ENCODE results near the gene FUT7.

The FUT7 gene

DNA sequence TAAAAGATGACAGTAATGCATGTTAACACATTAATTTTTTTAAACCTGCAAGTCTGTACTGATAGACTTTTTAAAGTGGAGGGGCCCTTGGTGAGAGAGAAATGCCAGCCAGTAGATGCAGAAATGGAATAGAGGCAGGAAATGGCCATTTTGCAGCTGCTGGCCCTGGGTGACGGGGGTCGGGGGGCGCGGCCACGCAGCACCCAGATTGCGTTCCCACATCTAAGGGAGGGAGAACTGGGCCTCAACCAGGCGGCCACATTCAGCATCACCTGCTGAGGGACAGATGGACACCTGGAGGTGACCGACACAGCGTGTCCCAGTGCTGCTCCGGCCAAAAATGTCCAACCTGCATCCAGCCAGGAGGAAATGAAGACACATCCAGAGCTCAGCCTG is 29.2 kb downstream of the FUT7 start:
- no peak for DNase-seq (ENCODE audit: low read depth in 2 of 2)

DNA sequence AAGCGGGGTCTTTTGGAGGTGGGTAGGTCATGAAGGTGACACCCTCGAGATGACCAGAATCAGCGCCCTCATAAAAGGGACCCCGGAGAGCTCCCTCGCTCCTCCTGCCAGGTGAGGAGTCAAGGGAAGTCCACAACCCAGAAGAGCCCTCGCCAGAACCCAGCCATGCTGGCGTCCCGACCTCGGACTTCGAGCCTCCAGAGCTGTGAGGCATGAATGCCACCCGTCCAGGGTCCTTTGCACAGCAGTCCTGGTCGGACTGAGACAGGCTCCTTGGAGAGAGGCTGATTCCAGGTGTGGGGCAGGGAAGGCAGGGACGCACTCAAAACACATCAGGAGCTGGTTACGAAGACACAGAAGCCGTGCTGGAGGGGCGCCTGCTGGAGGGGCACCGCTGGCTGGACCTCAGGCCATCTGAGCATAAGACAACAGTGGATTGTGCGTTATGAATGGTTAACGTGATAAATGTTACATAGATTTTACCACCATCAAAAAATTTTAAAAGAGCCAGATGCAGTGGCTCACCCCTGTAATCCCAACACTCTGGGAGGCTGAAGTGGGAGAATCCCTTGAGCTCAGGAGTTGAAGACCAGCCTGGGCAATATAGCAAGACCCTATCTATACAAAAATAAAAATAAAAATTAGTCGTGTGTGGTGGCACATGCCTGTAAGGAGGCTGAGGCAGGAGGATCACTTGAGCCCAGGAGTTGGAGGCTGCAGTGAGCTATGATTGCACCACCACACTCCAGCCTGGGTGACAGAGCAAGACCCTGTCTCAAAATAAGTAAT is 29.8 kb downstream of the FUT7 start:
- DNase-seq (ENCODE audit: low read depth in 2 of 2), result no peak

DNA sequence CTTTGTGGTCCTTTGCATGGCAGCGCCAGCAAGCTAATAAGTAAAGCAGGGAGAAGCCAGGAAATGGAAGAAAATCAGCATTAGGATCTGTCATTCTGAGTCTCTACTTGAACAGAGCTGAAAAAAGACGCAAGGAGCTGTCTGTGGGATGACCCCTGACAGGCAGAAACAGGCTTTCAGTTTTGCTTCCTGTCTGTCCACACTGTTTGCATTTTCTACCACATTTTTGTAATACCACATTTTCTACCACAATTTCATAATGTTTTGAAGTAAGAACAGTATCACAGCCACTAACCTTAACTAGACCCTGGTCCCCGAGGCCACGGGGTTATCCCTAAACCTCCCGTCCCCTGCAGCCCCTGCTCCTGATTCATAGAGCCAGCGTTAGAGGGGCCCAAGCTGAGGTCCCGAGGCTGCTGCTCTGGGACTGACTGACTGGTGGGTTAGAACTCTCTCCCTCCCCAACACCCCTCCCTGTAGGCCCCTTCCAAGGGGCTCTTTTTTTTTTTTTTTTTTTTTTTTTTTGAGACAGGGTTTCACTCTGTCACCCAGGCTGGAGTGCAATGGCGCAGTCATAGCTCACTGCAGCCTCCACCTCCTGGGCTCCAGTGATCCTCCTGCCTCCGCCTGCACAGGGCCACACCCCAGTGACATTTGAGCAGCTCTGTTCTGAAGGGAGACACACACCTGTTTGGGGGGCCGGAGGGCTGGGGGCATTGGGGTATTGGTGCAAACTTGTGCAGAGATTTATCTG is 31.5 kb downstream of the FUT7 start:
- no peak for DNase-seq (ENCODE audit: low read depth in 2 of 2)

GRCh38 chr9:136997830-136998234 is 34.1 kb downstream of the FUT7 start:
- DNase-seq (ENCODE audit: low read depth in 2 of 2), result no peak

DNA sequence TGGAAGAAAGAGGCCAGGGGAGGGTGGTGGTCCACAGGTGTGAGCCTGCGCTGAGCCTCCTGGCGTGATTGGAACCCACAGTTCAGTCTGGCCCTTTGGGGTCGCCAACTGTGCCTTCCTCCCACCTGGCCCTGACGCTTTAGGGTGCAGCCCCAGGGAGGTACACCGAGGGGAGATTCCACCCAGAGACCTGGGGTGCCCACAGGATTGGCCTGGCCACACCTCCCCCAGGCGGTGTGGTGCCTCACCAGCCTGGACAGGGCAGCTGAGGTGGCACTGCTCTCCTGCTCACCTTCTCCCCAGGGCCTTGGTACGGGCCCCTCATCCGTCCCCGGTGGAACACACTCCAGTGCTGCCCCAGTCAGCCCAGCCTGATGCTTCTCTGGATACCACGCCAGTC is 34.5 kb downstream of the FUT7 start:
- no peak for DNase-seq (ENCODE audit: low read depth in 2 of 2)

DNA sequence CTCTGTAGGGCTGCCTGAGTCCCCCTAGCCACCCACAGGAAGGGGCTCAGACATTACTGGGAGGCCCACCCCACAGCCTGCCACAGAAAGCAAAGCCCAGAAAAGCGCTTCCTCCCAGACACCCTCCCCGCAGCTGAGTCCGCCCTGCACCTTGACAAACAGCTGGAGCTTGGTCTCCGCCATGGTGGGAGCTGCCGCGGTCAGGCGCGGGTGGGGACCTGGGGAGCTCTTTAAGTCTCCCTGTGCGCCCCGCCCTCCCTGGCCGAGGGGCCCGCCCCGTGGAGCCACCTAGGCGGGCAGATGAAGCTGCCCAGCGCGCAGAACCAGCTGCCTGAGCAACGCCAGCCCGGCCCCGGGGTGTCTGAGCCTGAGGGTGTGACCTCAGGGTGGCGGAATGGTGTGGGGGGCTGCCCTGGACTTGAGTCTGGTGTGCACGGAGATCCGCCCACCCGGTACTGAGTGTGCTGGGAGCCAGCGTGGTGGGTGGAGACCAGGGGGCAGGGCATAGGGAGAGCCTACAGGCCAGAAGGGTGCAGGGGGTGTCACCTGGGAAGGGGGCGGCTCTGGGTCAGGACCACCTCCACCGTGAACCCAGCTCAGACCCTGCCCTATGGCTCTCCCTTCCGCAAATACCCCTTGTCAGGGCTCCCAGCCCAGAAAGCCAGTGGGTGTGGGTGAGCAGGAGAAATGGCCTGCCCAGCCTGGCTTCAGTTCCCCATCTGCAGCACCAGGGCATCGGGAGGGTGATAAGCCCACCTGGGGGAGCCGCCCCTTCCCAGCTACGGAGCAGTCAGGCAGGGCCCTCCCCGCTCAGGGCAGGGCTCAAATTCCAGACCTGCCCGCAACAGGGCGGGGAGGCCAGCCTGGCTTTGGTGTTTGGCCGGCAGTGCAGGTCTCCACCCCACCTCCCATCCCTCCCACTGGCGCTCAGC is 35.3 kb downstream of the FUT7 start, which contains the start of gene CLIC3:
TSS of gene CLIC3 (minus strand) at position 208 of the 932 bp plus-strand sequence. CDS start at position 183, 25 bp downstream.
- no peak for DNase-seq (ENCODE audit: low read depth in 2 of 2)

DNA sequence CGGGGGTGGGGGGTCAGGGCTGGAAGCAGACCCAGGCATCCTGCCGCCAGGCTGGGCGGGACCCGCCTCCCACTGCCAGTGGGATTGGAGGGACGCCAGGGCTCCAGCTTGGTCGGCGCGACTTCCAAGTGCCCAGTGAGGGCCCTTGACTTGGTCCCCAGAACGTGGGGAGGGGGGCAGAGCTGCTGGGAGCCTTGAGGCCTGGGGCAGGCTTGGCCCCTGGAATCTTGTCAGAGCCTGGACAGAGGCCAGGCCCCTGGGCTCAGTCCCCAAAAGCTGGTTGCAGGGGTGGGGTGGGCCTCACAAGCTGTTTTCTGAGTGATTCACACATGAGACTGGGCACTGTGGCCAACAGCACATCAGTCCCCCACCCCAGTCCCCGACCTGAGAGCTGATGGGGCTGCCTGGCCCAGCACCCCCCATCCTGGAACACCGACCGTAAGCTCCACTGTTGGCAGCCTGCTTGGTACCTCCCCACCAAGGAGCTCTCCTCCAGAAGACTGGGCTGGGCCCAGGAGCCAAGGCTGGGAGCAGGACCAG is 36.0 kb downstream of the FUT7 start:
- no peak for DNase-seq (ENCODE audit: low read depth in 2 of 2)

GRCh38 chr9:136995362-136995761 is 36.5 kb downstream of the FUT7 start:
- DNase-seq (ENCODE audit: low read depth in 2 of 2), result no peak

DNA sequence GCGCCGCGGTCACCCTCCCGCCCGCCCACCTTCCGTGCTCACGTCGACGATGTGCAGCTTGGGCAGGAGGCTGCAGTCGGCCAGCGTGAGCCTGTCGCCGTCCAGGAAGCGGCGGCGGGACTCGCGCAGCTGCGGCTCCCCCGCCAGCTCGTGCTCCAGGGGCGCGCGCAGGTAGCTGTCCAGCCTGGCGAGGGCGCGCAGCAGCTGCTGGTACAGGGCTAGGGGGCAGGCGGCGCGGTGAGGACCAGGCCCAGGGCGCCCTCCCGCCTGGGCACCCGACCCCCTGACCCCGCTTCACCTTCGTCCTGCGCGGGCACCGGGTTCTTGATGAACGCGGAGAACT is 37.0 kb downstream of the FUT7 start:
- no peak for DNase-seq (ENCODE audit: low read depth in 2 of 2)

DNA sequence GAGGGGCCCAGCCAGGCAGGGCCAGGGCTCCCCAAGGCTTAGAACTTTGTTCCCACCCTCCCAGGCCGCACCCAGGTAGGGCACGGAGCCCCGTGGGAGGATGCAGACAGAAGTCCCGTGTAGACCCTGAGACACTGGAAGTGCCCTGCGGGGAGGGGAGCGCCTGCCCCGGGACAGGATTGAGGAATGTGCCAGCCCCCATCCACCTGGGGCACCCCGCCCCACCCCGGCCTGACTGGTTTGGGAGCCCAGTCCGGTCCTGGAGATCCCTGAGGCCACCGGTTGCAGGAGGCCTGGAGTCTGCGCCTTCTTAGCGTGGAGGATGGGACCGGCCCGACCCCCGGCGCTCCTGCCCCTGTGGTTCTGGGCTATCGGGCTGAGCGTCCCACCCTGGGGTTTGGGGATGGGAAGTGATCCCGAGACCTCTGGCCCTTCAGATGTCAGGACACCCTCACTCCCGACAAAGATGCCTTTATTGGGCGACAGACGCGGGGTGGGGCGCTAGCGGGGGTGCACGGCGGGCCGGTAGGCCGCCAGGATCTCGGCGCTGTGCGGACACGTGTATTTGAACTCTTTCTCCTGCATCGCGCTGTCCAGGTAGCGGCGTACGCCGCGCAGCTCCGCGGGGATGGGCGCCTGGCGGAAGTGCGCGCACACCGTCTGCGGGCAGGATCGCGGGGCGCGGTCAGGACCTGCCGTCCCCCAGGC is 37.6 kb downstream of the FUT7 start:
- no peak for DNase-seq (ENCODE audit: low read depth in 2 of 2)

- no peak for DNase-seq (ENCODE audit: low read depth in 2 of 2)
Measured at GRCh38 chr9:136992819-136993369, 39.0 kb downstream of the FUT7 start.

GRCh38 chr9:136991993-136992818 is 39.7 kb downstream of the FUT7 start, which contains the start of gene PAXX:
TSS of gene PAXX (plus strand) at chr9:136992422. CDS start at chr9:136992444, 22 bp downstream.
- peak; percentile 87 to 96 for DNase-seq (ENCODE audit: low read depth in 2 of 2)

DNA sequence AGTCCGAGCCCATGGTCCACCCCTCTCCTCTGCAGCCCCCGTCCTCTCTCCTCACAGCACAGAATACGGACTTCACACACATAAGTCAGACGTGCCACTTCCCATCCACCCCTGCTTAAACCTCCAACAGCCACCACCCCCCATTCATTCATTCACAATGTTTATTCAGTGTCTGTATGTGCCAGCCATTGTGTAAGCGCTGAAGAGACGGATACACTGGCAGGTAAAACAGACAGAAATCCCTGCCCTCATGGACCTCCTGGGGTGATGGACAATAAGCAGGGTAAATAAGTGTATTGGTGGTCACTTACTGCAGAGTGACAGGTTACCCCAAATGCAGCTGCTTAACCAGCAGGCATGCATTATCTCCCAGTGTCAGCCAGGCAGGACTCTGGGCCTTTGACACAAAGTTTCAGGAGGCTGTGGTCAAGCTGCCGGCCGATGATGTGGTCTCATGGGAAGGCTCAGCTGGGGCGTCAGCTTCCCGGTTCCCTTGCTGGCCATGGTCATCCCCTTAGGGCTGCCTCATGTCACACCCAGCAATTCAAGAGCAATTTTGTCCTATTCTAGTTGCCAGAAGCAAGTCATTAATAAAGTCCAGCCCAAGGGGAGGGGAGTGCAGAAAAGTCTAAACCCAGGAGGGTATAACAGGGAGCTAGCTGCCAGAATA is 41.5 kb downstream of the FUT7 start:
- DNase-seq (ENCODE audit: low read depth in 2 of 2), result no peak

- no peak for DNase-seq (ENCODE audit: low read depth in 2 of 2)
Measured at GRCh38 chr9:136988872-136989271, 43.0 kb downstream of the FUT7 start.

DNA sequence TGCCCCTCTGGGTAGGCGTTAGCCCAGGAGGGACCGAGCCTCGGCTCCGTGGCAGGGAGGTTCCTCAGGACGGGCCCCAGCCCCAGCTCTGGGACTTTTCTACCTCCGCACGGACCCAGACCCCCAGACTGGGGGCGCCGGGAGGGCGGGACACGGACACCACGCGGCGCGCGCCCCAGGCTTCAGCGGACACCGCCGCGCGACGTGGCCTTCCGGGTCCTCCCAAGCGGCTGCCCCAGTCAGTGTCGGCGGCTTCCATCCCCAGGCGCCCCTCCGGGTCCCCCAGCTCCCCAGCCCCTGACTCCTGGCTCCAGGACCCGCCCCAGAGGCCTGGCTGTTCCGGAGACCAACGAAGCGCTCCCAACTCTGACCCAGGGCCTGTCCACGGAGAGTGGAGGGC is 46.0 kb downstream of the FUT7 start:
- no peak for DNase-seq (ENCODE audit: low read depth in 2 of 2)

DNA sequence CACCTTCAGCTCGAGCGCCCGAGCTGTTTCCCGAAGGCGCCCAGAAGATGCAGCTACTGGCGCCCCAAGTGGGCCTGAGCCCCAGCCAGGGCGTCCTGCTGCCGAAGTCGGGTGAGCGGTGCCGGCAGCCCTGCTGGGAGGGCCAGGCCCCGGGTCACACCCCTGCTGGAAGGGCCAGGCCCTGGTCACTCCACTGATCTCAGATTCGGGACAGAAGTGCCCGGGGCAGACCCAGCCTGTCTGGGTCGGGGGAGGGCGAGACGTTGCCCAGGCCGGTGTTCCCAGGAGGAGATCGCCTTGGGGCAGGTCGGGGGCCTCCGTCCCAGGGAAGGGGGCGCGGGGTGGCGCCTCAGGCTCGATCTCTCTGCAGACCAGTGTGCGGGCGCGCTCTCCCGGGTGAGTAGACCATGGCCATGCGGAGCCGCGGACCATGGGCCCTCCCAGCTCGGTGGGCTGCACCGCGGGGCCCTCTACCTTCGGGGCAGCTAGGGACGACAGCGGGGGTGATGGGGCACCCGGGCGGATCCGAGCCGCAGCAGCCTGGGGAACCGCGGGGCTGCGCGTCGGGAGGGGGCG is 46.8 kb downstream of the FUT7 start:
- DNase-seq (ENCODE audit: low read depth in 2 of 2), result no peak

DNA sequence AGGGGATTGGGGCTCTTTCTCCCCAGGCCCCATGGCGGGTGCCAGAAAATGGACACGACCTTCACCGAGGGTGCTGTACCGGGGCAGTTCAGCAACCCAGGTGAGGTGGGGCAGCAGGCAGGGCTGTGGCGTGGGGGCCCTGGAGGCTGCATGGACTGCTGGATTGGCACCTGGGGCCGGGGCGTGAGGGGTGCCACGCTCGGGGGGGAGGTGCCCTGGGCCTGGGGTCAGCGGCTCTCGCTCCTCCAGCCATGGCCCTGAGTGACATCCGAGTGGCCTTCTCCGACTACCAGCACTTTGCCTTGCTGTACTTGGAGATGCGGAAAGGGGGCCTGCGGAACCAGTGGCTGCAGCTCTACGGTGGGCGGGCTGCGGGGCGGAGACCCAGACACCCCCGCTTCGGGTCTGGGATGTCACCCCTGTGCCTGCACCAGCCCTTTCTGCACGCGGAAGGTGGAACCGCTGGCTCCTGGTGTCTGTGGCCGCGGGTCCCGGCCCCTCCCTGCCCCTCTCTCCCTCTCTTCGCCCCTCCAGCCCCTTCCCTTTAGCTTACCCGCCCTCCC is 47.3 kb downstream of the FUT7 start:
- no peak for DNase-seq (ENCODE audit: low read depth in 2 of 2)

GRCh38 chr9:136983656-136984314 is 48.1 kb downstream of the FUT7 start:
- no peak for DNase-seq (ENCODE audit: low read depth in 2 of 2)
